ENCODE results near the gene PHTF1.

DNA sequence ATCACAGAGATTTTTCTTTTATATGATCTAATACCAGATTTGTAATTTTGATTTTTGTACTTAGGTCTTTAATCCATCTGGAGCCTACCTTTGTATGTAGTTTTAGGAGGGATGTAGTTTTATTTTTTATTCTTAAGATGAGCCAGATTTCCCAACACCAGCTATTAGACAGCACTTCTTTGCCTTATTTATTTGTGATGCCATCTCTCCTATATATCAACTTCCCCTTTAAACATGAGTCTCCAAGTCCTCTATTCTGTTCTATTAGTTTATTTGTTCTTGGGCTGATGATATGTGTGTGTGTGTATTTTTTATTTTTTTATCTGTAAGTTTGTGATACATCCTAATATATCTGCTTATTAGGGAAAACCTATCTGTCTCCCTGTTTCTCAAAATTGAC is 94.2 kb downstream of the PHTF1 start:
- TF ChIP-seq MAFK (IDR thresholded peaks at IDR 0.05; ENCODE audit: low read depth, low read length) (no peak), POLR2A (IDR thresholded peaks at IDR 0.05; ENCODE audit: low read depth, low read length) (no peak), CTCF (conservative IDR thresholded peaks at IDR 0.05; ENCODE audit: low read depth, low read length) (no peak), CEBPB (IDR thresholded peaks at IDR 0.05; ENCODE audit: low read depth, low read length) (no peak), MXI1 (IDR thresholded peaks at IDR 0.05; ENCODE audit: borderline replicate concordance, low read depth, low read length) (no peak), RFX5 (IDR thresholded peaks at IDR 0.05; ENCODE audit: low read depth, low read length) (no peak), CHD1 (IDR thresholded peaks at IDR 0.05; ENCODE audit: low read depth, low read length) (no peak), BHLHE40 (IDR thresholded peaks at IDR 0.05; ENCODE audit: low read depth, low read length) (no peak)
- TF ChIP-seq, protein P1, sequence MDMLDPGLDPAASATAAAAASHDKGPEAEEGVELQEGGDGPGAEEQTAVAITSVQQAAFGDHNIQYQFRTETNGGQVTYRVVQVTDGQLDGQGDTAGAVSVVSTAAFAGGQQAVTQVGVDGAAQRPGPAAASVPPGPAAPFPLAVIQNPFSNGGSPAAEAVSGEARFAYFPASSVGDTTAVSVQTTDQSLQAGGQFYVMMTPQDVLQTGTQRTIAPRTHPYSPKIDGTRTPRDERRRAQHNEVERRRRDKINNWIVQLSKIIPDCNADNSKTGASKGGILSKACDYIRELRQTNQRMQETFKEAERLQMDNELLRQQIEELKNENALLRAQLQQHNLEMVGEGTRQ (IDR thresholded peaks at IDR 0.05; ENCODE audit: low read depth, low read length): no peak
